ENCODE measurements around the gene ZNF511. TPM values are rescaled to one million over a fixed set of nuclear protein-coding genes. Genes with fewer than 3 reads are reported as not detected.

ZNF511 gene
- total RNA-seq, 1 donor from 2014 or later: 56.7 TPM

DNA sequence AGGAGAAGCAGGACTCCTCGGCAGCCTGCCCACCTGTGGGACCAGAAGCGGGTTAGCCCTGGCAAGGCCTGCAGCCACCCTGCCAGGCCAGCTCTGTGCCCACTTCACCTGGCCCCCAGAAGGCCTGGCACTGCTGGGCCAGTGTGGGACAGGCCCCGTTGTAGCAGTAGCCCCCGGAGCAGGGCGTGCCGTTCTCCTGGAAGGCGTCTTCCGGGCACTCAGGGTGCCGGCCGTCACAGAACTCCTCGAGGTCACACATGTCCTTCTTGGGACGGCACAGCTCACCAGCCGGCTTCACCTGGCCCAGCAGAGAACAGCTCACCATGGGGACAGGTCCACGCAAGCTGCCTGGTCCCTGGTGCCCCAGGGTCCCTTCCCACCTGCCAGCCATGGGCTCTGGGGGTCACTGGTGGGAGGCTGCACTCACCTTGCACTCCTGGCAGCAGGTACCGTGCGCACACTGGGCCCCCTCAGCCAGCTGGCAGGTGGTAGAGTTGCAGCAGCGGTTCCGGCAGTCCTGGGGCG lies 37.9 kb upstream of the ZNF511 start:
- Mint-ChIP-seq H3K27ac (no peak overlapping the region), H3K36me3 (ENCODE audit: low read depth) (peaks cover 36% of the 10 kb centered on the region), H3K27me3 (no peaks in the 10 kb centered on the region), H3K4me1 (peaks cover 8% of the 10 kb centered on the region), H3K4me3 (no peak overlapping the region), H3K9me3 (no peaks in the 10 kb centered on the region)
- ATAC-seq (ENCODE audit: low read depth) (no peak), DNase-seq (no peak)
- intact Hi-C loops (cut with micrococcal nuclease): no loop called here
- POLR2A ChIA-PET: interaction anchor here (1.1 kb wide), 1 partner anchor 14 kb away, joined by 3 read pairs; no protein-coding TSS in a partner anchor
- TF ChIP-seq, protein P1, sequence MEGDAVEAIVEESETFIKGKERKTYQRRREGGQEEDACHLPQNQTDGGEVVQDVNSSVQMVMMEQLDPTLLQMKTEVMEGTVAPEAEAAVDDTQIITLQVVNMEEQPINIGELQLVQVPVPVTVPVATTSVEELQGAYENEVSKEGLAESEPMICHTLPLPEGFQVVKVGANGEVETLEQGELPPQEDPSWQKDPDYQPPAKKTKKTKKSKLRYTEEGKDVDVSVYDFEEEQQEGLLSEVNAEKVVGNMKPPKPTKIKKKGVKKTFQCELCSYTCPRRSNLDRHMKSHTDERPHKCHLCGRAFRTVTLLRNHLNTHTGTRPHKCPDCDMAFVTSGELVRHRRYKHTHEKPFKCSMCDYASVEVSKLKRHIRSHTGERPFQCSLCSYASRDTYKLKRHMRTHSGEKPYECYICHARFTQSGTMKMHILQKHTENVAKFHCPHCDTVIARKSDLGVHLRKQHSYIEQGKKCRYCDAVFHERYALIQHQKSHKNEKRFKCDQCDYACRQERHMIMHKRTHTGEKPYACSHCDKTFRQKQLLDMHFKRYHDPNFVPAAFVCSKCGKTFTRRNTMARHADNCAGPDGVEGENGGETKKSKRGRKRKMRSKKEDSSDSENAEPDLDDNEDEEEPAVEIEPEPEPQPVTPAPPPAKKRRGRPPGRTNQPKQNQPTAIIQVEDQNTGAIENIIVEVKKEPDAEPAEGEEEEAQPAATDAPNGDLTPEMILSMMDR (IDR thresholded peaks at IDR 0.05): no peak
- CTCF ChIA-PET: no interaction called here

DNA sequence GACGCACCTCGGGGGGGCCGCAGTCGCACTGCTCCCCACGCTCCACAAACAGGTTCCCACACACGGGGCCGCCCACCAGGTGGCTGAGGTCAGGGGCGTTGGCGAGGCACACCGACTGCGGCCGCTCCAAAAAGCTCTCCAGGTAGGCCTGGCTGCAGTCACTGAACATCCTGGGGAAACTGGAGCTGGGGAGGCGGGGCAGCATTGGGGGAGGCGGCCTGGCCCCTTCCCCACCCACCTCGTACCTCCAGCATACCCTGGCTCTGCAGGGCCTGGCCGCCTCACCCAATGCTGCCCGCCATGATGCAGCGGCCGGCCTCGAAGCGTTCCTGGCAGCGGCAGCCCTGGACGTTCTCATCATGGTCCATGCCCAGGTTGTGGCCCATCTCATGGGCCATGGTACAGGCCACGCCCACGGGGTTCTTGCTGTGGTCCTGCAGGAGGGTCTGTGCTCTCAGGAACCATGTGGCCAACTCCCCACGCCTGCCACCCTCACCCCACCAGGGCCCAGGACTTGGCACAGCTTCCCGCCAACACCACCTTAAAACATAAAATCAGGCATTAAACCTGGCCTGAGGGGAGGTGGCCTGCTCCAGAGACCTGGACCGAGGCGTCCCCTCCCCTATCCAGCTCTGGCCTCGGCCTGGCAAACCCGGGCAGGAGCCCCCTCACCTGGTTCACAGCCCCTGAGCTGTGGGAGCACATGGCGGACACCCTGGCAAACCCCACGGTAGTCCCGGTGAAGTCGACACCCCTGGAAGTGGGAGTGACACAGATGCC lies 37.0 kb upstream of the ZNF511 start:
- H3K9me3 Mint-ChIP-seq: no peaks in the 10 kb centered on the region

DNA sequence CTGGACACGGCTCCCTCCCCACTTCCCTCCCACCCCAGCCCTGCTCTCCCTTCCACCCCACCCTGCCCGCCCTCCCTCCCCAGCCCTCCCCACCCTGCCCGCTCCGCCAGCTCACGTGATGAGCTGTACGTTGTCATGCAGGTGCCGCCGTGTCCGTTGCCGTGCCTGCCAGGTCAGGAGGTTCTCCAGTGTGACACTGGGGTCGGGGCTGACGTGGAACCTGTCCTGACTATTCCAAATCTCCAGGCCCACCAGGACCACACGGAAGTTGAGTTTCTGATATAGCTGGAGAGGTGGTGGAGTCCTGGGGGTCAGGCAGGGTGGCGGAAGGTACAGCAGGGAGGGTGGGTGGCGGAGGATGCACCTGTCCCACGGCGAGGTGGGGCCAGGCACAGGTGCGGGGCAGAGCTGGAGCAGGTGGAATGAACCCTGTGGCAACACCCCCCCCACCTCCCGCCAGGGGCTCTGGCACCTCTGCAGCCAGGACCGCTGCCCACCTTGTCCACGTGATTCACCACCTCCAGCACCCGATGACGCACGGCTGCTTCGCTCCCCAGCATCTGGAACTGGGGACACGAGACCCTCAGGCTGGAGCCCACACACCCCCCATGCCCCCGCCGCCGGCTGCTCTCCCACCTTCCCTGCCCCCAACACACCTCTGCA lies 36.3 kb upstream of the ZNF511 start:
- Mint-ChIP-seq H3K4me3 (no peak overlapping the region), H3K9me3 (no peaks in the 10 kb centered on the region), H3K36me3 (ENCODE audit: low read depth) (peaks cover 35% of the 10 kb centered on the region), H3K27ac (no peak overlapping the region), H3K27me3 (no peaks in the 10 kb centered on the region), H3K4me1 (peaks cover 14% of the 10 kb centered on the region)
- intact Hi-C loops (cut with micrococcal nuclease): no loop called here
- ChIA-PET CTCF (no interaction called here), POLR2A (interaction anchor here (4.8 kb wide), 1 partner anchor 8 kb away, joined by 85 read pairs; no protein-coding TSS in a partner anchor)
- ATAC-seq (ENCODE audit: low read depth): no peak
- TF ChIP-seq, protein P1 (IDR thresholded peaks at IDR 0.05): no peak
- DNase-seq: no peak

More for the DNA sequence above, 37.0 kb upstream of the ZNF511 start:
- no peak overlapping the region for H3K4me3 Mint-ChIP-seq
- peaks cover 35% of the 10 kb centered on the region for H3K36me3 Mint-ChIP-seq (ENCODE audit: low read depth)
- CTCF ChIA-PET: no interaction called here
- TF ChIP-seq, protein P1 (IDR thresholded peaks at IDR 0.05): no peak
- no peaks in the 10 kb centered on the region for H3K27me3 Mint-ChIP-seq
- POLR2A ChIA-PET: interaction anchor here (4.8 kb wide), 1 partner anchor 8 kb away, joined by 85 read pairs; no protein-coding TSS in a partner anchor
- DNase-seq (no peak), ATAC-seq (ENCODE audit: low read depth) (no peak)
- intact Hi-C loops (cut with micrococcal nuclease): no loop called here
- H3K4me1 Mint-ChIP-seq: peaks cover 10% of the 10 kb centered on the region
- no peak overlapping the region for H3K27ac Mint-ChIP-seq

DNA sequence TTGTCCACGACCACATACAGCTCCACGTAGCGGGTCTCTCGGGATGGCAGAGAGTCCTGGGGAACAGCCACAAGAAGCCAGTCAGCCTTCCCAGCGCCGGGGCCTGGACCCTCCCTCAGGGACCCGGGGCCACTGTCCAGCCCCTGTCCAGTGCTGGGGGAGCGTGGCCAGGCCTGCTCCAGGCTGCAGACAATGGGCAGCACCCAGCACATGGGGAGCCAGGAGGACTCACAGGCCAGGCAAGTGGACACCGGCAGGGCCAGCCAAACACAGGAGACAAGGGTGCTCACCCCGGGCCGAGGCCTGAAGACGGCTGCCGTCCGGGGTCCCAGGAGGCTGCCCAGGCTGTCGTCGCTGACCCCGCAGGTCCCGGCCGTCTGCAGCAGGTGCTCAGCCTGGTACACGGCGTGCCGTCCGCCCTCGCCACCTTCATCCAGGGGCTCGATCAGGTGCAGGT lies 35.7 kb upstream of the ZNF511 start:
- Mint-ChIP-seq H3K4me1 (peaks cover 19% of the 10 kb centered on the region), H3K4me3 (no peak overlapping the region), H3K27me3 (no peaks in the 10 kb centered on the region), H3K27ac (no peak overlapping the region), H3K9me3 (no peaks in the 10 kb centered on the region), H3K36me3 (ENCODE audit: low read depth) (peaks cover 35% of the 10 kb centered on the region)
- ChIA-PET CTCF (no interaction called here), POLR2A (interaction anchor here (4.8 kb wide), 1 partner anchor 9 kb away, joined by 85 read pairs; no protein-coding TSS in a partner anchor)
- TF ChIP-seq, protein P1 (IDR thresholded peaks at IDR 0.05): no peak
- DNase-seq (no peak), ATAC-seq (ENCODE audit: low read depth) (no peak)
- intact Hi-C loops (cut with micrococcal nuclease): no loop called here

Data from activated B cell treated with CpG ODN at 0.5 μM for 24 hours (primary cell).